ENCODE measurements around the gene EXOC6B.

EXOC6B gene

GRCh38 chr2:72141881-72142451 is 683.9 kb downstream of the EXOC6B start:
- no peak for DNase-seq

GRCh38 chr2:72141032-72141645 is 684.7 kb downstream of the EXOC6B start:
- no peak for DNase-seq

GRCh38 chr2:72140621-72140960 is 685.2 kb downstream of the EXOC6B start:
- no peak for DNase-seq

- DNase-seq: no peak
Measured at GRCh38 chr2:72139874-72140620, 685.8 kb downstream of the EXOC6B start.

GRCh38 chr2:72139471-72139873 is 686.4 kb downstream of the EXOC6B start:
- no peak for DNase-seq

- no peak for DNase-seq
Measured at GRCh38 chr2:72138921-72139381, 686.9 kb downstream of the EXOC6B start.

GRCh38 chr2:72138011-72138881 is 687.6 kb downstream of the EXOC6B start:
- no peak for DNase-seq

GRCh38 chr2:72137498-72138010 is 688.3 kb downstream of the EXOC6B start:
- peak; percentile 69 for DNase-seq

- no peak for DNase-seq
Measured at GRCh38 chr2:72136933-72137497, 688.8 kb downstream of the EXOC6B start.

- no peak for DNase-seq
Measured at GRCh38 chr2:72136331-72136730, 689.5 kb downstream of the EXOC6B start.

- DNase-seq: no peak
Measured at GRCh38 chr2:72135921-72136320, 689.9 kb downstream of the EXOC6B start.

- DNase-seq: no peak
Measured at GRCh38 chr2:72134997-72135800, 690.6 kb downstream of the EXOC6B start.

- DNase-seq: no peak
Measured at GRCh38 chr2:72134408-72134996, 691.3 kb downstream of the EXOC6B start.

GRCh38 chr2:72133721-72134407 is 692.0 kb downstream of the EXOC6B start:
- DNase-seq: no peak

- DNase-seq: no peak
Measured at GRCh38 chr2:72132981-72133720, 692.7 kb downstream of the EXOC6B start.

- DNase-seq: no peak
Measured at GRCh38 chr2:72131916-72132841, 693.7 kb downstream of the EXOC6B start.

GRCh38 chr2:72131371-72131891 is 694.4 kb downstream of the EXOC6B start:
- DNase-seq: no peak

GRCh38 chr2:72130659-72131360 is 695.0 kb downstream of the EXOC6B start:
- DNase-seq: no peak
